HepG2 (cell line): Measurements from ENCODE around the gene SSBP1. TPM values are rescaled to one million over a fixed set of nuclear protein-coding genes. Genes with fewer than 3 reads are reported as not detected.

ENCODE experiments used
- ARID5B ChIP-seq: IDR thresholded peaks from 2 replicates; pipeline ENCODE4 v1.4.0; 2020; ENCODE audit warnings: mild to moderate bottlenecking, missing genetic modification reagents
- BRF2 ChIP-seq: sonication (generic); formaldehyde crosslinking; IDR thresholded peaks from 2 replicates; pipeline ENCODE4 v1.8.1; 2022; ENCODE audit warnings: mild to moderate bottlenecking, missing genetic modification reagents
- FOXO1 ChIP-seq: sonication (generic); formaldehyde crosslinking; IDR thresholded peaks from 2 replicates; pipeline ENCODE4 v1.4.0; 2020; ENCODE audit warnings: missing genetic modification reagents
- KDM4B ChIP-seq: sonication (generic); formaldehyde crosslinking; IDR thresholded peaks from 2 replicates; pipeline ENCODE4 v1.4.0; 2020; ENCODE audit warnings: missing genetic modification reagents
- POLR2AphosphoS5 ChIP-seq: IDR thresholded peaks from 2 replicates; pipeline ENCODE4 v1.6.1; 2012; ENCODE audit warnings: low read depth, low read length
- RAD21 ChIP-seq: fragments of 450-650 bp; formaldehyde crosslinking; IDR thresholded peaks from 2 replicates; pipeline ENCODE4 v1.5.0; 2020; ENCODE audit warnings: mild to moderate bottlenecking
- REPIN1 ChIP-seq: sonication (generic); formaldehyde crosslinking; IDR thresholded peaks from 2 replicates; pipeline ENCODE4 v1.8.0; 2022; ENCODE audit warnings: missing genetic modification reagents, low read depth, mild to moderate bottlenecking, borderline replicate concordance
- SIX1 ChIP-seq: sonication (generic); formaldehyde crosslinking; IDR thresholded peaks from 2 replicates; pipeline ENCODE4 v1.4.0; 2020; ENCODE audit warnings: missing genetic modification reagents, borderline replicate concordance
- SMAD1 ChIP-seq: sonication (generic); formaldehyde crosslinking; IDR thresholded peaks from 2 replicates; pipeline ENCODE4 v1.4.0; 2020; ENCODE audit warnings: missing genetic modification reagents, low read depth, mild to moderate bottlenecking, borderline replicate concordance
- SPEN ChIP-seq: sonication (generic); formaldehyde crosslinking; IDR thresholded peaks from 2 replicates; pipeline ENCODE4 v1.5.1; 2020; ENCODE audit warnings: low read depth, mild to moderate bottlenecking, missing genetic modification reagents
- TBX2 ChIP-seq: sonication (generic); formaldehyde crosslinking; IDR thresholded peaks from 2 replicates; pipeline ENCODE4 v1.5.0; 2020; ENCODE audit warnings: missing genetic modification reagents, mild to moderate bottlenecking, borderline replicate concordance
- ZMAT5 ChIP-seq: sonication (generic); formaldehyde crosslinking; IDR thresholded peaks from 2 replicates; pipeline ENCODE4 v1.5.0; 2020; ENCODE audit warnings: mild to moderate bottlenecking, low read depth, missing genetic modification reagents, borderline replicate concordance
- ZNF121 ChIP-seq: sonication (generic); formaldehyde crosslinking; IDR thresholded peaks from 2 replicates; pipeline ENCODE4 v1.5.0; 2020; ENCODE audit warnings: mild to moderate bottlenecking, missing genetic modification reagents
- ZNF383 ChIP-seq: sonication (generic); formaldehyde crosslinking; IDR thresholded peaks from 2 replicates; pipeline ENCODE4 v1.4.0; 2020; ENCODE audit warnings: missing genetic modification reagents, mild to moderate bottlenecking, borderline replicate concordance
- ZNF569 ChIP-seq: sonication (generic); formaldehyde crosslinking; IDR thresholded peaks from 2 replicates; pipeline ENCODE4 v1.5.0; 2020; ENCODE audit warnings: mild to moderate bottlenecking, missing genetic modification reagents, moderate library complexity, borderline replicate concordance
- ZNF605 ChIP-seq: sonication (generic); formaldehyde crosslinking; IDR thresholded peaks from 2 replicates; pipeline ENCODE4 v1.8.0; 2022; ENCODE audit warnings: mild to moderate bottlenecking, missing genetic modification reagents
- ZNF788 ChIP-seq: sonication (generic); formaldehyde crosslinking; IDR thresholded peaks from 2 replicates; pipeline ENCODE4 v1.5.0; 2020; ENCODE audit warnings: mild to moderate bottlenecking, missing genetic modification reagents, borderline replicate concordance
- polyA plus RNA-seq, 8 experiments: library from polyadenylated mRNA; depleted of rRNA in 3 of 8; stranded (reverse) in 7 of 8; unstranded in 1 of 8; fragments of >200 nt; fragmentation: Illumina TruSeq in 4 of 8; extraction: Trizol in 4 of 8; gene quantifications; 2 replicates each; pipeline versions ENCODE4 v1.2.1 to v1.2.3, GENCODE V29; 2011 to 2016; ENCODE audit warnings: low read depth in 4 of 8, missing spikeins in 1 of 8, mixed read lengths in 1 of 8; ENCODE audit not compliant: insufficient read depth in 1 of 8
- total RNA-seq, 5 experiments: library from RNA; depleted of rRNA; stranded (reverse); fragments of >200 nt; fragmentation: Illumina TruSeq; extraction: Trizol; gene quantifications; 2 replicates each; pipeline ENCODE4 v1.2.3, GENCODE V29; 2016; ENCODE audit warnings: low read depth in 1 of 5
- TF ChIP-seq, protein P1 (sequence below): sonication (generic); formaldehyde crosslinking; IDR thresholded peaks from 2 replicates; pipeline ENCODE4 v1.5.1; 2020; ENCODE audit warnings: mild to moderate bottlenecking, missing genetic modification reagents, moderate library complexity
- TF ChIP-seq, protein P2 (sequence below): sonication (generic); formaldehyde crosslinking; IDR thresholded peaks from 2 replicates; pipeline ENCODE4 v1.4.0; 2020; ENCODE audit warnings: mild to moderate bottlenecking, missing genetic modification reagents

The SSBP1 gene
- total and polyA plus RNA-seq, 2 of the 13 experiments (the other 11 are each of a cell fraction or from before 2014, with no cell fraction given): 64.4 to 254 TPM

DNA sequence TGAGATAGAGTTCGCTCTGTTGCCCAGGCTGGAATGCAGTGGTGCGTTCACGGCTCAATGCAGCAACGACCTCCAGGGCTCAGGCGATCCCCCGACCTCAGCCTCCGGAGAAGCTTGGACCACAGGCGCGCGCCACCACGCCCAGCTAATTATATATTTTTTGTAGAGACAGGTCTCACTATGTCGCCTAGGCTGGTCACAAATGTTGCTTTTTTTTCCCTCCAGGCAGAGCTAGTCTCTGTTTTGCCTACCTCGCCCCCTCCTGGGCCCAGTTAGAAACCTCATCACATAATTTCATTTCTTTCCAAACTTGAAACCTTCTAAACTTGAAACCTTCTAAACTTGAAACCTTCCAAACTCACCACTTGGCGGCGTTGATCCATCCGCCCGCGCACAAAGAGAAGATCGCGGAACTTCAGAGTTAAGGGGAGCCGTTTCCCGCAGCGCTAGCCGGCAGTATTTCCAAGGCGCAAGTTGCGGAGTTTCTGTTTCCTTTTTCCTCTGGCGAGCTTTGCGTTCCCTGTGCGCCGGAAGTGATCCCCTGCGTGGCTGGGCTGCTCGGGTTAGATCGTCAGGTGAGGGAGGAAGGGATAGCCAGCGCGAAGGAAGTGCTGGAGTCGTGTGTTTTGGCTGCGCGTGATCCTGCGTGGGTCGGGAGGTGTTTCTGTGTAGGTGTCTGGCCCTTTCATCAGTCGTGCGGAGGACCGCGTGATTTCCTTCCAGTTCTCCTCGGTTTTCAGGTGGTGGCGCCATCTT, at the start of gene SSBP1 (continued):
- TF ChIP-seq SMAD1 (CRISPR knock-in tag) (0 out of 2 replicates have a peak, but pooled peaks have one; percentile 60), TBX2 (peak; percentile 76), KDM4B (CRISPR knock-in tag) (peak; percentile 92), POLR2AphosphoS5 (peak; percentile 98), ZNF605 (peak; percentile 95), REPIN1 (CRISPR knock-in tag) (peak; percentile 98), BRF2 (peak; percentile 88), ZNF569 (CRISPR knock-in tag) (no peak), ARID5B (CRISPR knock-in tag) (peak; percentile 80), ZNF383 (0 out of 2 replicates have a peak, but pooled peaks have one; percentile 66), ZNF788 (peak; percentile 95), SPEN (peak; percentile 93), FOXO1 (CRISPR knock-in tag) (peak; percentile 35; the same call in 1 of the 2 replicates), RAD21 (CRISPR knock-in tag) (no peak), ZMAT5 (CRISPR knock-in tag) (no peak), SIX1 (CRISPR knock-in tag) (peak; percentile 84), ZNF121 (CRISPR knock-in tag) (0 out of 2 replicates have a peak, but pooled peaks have one; percentile 35)
- TF ChIP-seq, protein P1, sequence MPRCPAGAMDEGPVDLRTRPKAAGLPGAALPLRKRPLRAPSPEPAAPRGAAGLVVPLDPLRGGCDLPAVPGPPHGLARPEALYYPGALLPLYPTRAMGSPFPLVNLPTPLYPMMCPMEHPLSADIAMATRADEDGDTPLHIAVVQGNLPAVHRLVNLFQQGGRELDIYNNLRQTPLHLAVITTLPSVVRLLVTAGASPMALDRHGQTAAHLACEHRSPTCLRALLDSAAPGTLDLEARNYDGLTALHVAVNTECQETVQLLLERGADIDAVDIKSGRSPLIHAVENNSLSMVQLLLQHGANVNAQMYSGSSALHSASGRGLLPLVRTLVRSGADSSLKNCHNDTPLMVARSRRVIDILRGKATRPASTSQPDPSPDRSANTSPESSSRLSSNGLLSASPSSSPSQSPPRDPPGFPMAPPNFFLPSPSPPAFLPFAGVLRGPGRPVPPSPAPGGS: 0 out of 2 replicates have a peak, but pooled peaks have one; percentile 40
- TF ChIP-seq, protein P2, sequence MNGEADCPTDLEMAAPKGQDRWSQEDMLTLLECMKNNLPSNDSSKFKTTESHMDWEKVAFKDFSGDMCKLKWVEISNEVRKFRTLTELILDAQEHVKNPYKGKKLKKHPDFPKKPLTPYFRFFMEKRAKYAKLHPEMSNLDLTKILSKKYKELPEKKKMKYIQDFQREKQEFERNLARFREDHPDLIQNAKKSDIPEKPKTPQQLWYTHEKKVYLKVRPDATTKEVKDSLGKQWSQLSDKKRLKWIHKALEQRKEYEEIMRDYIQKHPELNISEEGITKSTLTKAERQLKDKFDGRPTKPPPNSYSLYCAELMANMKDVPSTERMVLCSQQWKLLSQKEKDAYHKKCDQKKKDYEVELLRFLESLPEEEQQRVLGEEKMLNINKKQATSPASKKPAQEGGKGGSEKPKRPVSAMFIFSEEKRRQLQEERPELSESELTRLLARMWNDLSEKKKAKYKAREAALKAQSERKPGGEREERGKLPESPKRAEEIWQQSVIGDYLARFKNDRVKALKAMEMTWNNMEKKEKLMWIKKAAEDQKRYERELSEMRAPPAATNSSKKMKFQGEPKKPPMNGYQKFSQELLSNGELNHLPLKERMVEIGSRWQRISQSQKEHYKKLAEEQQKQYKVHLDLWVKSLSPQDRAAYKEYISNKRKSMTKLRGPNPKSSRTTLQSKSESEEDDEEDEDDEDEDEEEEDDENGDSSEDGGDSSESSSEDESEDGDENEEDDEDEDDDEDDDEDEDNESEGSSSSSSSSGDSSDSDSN (CRISPR knock-in tag): peak; percentile 84
